ENCODE results near the gene ADO. TPM values are rescaled to one million over a fixed set of nuclear protein-coding genes. Genes with fewer than 3 reads are reported as not detected.
A peak's percentile ranks its signal among the peaks of the same experiment; 100 is the strongest.

Gene ADO
- total and polyA plus RNA-seq, 2 of the 4 experiments (the other 2 are of a cell fraction): 8.0 to 8.1 TPM

DNA sequence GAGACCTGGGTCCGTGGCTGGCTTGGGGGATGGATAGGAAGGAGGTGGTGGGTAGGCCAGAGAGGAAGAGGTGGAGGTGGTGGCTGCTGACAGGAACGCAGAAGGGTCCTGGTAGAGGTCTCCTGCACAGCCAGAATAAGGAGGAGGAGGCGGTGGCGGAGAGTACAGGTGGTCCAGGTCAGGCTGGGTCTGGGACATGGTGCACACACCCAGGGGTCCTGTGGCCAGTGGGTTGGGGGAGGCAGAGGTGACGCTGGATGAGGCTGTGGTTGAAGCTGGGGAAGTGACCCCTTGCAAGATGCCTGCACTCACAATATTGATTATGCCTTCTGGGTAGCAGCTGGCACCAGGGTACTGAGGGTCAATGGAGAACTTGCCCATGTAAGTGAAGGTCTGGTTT lies 9.5 kb downstream of the ADO start:
- no peak overlapping the region for H2BK5ac ChIP-seq (ENCODE audit: low read depth, low read length, poor library complexity, severe bottlenecking)
- in situ Hi-C loops (cut with MboI; ENCODE audit: low sequenced_read_pairs) (loop anchor here (5.0 to 25.0 kb wide), 4 partner anchors 202 to 777 kb away; partner anchors contain the start of gene RTKN2), intact Hi-C loops (cut with micrococcal nuclease) (loop anchor here (5.0 kb wide), 1 partner anchor 333 kb away; no protein-coding TSS in a partner anchor), dilution Hi-C loops (cut with HindIII; ENCODE audit: low sequenced_read_pairs, unreplicated experiment) (no loop called here)
- no peaks in the 10 kb centered on the region for H3K9me1 ChIP-seq (ENCODE audit: insufficient read depth, low read length)
- H3K79me1 ChIP-seq (ENCODE audit: low read depth in 1 of 2, low read length in 2 of 2): no peaks in the 10 kb centered on the region; a peak in 1 of 4 replicates
- H3K18ac ChIP-seq (ENCODE audit: low read depth, low read length): no peak overlapping the region
- H3K56ac ChIP-seq (ENCODE audit: extremely low read depth, insufficient read depth, low read length): no peak overlapping the region
- H4K20me1 ChIP-seq (ENCODE audit: insufficient read depth, low read length): peaks cover 14% of the 10 kb centered on the region
- ChIA-PET CTCF (interaction anchor here (0.8 kb wide), 1 partner anchor 204 kb away, joined by 4 read pairs; no protein-coding TSS in a partner anchor), POLR2A (ENCODE audit: unreplicated experiment) (no interaction called here)
- H3K9me3 ChIP-seq (ENCODE audit: control insufficient read depth, insufficient read depth, low read length): no peaks in the 10 kb centered on the region
- H3K4me2 ChIP-seq (ENCODE audit: low read depth, low read length): no peak overlapping the region
- BruUV-seq (replicated peaks): no TSS peak
- DNase-seq: no peak
- H2BK120ac ChIP-seq (ENCODE audit: low read depth, low read length): no peak overlapping the region
- no peak overlapping the region for H2BK15ac ChIP-seq (ENCODE audit: low read depth, low read length)
- peaks cover 7% of the 10 kb centered on the region; the same call in 1 of the 2 replicates for H3K4me1 ChIP-seq (ENCODE audit: control insufficient read depth, insufficient read depth, low read length)
- H3K23ac ChIP-seq (ENCODE audit: low read depth, low read length): no peak overlapping the region
- H2BK20ac ChIP-seq (ENCODE audit: low read depth, low read length): no peak overlapping the region
- H3K27me3 ChIP-seq (ENCODE audit: control insufficient read depth, insufficient read depth, low read length): peaks cover 29% of the 10 kb centered on the region
- H3K9ac ChIP-seq (ENCODE audit: low read depth, low read length): no peak overlapping the region
- H2AK9ac ChIP-seq (replicated peaks; ENCODE audit: low read depth, low read length, poor library complexity): no peak overlapping the region
- peak overlapping the region; percentile 16; the same call in 1 of the 2 replicates for H2AK5ac ChIP-seq (ENCODE audit: low read depth, low read length)
- no peak overlapping the region for H3K27ac ChIP-seq (ENCODE audit: insufficient read depth, low read length)
- no peak overlapping the region for H4K5ac ChIP-seq (ENCODE audit: low read depth, low read length)
- H2AFZ ChIP-seq (replicated peaks; ENCODE audit: low read length, poor library complexity): no peak overlapping the region
- WGBS, 2 experiments (ENCODE audit: extremely low coverage in 2 of 2, insufficient read length in 1 of 2): 90% methylated on average over 2 of the region's 5 CpGs; no CpG with 5 or more reads in 1 of the 2 experiments
- TF ChIP-seq CEBPB (IDR thresholded peaks at IDR 0.05; ENCODE audit: low read depth, low read length) (no peak), NFE2L2 (IDR thresholded peaks at IDR 0.05; ENCODE audit: low read depth, low read length) (no peak), RFX5 (IDR thresholded peaks at IDR 0.05; ENCODE audit: low read depth, low read length) (no peak), RCOR1 (IDR thresholded peaks at IDR 0.05; ENCODE audit: insufficient replicate concordance, low read length) (no peak), CHD1 (IDR thresholded peaks at IDR 0.05; ENCODE audit: low read depth, low read length) (no peak), MAZ (IDR thresholded peaks at IDR 0.05; ENCODE audit: borderline replicate concordance, low read depth, low read length) (no peak), BHLHE40 (IDR thresholded peaks at IDR 0.05; ENCODE audit: low read depth, low read length) (no peak), FOS (IDR thresholded peaks at IDR 0.05; ENCODE audit: low read depth, low read length) (no peak), SMC3 (IDR thresholded peaks at IDR 0.05; ENCODE audit: low read depth, low read length) (no peak), RAD21 (IDR thresholded peaks at IDR 0.05; ENCODE audit: low read length) (no peak), MAFK (IDR thresholded peaks at IDR 0.05; ENCODE audit: low read depth, low read length) (no peak), POLR2A (IDR thresholded peaks at IDR 0.05; ENCODE audit: low read depth, low read length) (no peak), MXI1 (IDR thresholded peaks at IDR 0.05; ENCODE audit: borderline replicate concordance, low read depth, low read length) (no peak)
- TF ChIP-seq, protein P1, sequence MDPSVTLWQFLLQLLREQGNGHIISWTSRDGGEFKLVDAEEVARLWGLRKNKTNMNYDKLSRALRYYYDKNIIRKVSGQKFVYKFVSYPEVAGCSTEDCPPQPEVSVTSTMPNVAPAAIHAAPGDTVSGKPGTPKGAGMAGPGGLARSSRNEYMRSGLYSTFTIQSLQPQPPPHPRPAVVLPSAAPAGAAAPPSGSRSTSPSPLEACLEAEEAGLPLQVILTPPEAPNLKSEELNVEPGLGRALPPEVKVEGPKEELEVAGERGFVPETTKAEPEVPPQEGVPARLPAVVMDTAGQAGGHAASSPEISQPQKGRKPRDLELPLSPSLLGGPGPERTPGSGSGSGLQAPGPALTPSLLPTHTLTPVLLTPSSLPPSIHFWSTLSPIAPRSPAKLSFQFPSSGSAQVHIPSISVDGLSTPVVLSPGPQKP (IDR thresholded peaks at IDR 0.05; ENCODE audit: borderline replicate concordance, low read depth, low read length): no peak
- TF ChIP-seq, protein P2, sequence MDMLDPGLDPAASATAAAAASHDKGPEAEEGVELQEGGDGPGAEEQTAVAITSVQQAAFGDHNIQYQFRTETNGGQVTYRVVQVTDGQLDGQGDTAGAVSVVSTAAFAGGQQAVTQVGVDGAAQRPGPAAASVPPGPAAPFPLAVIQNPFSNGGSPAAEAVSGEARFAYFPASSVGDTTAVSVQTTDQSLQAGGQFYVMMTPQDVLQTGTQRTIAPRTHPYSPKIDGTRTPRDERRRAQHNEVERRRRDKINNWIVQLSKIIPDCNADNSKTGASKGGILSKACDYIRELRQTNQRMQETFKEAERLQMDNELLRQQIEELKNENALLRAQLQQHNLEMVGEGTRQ (IDR thresholded peaks at IDR 0.05; ENCODE audit: low read depth, low read length): no peak
- TF ChIP-seq, protein P3, sequence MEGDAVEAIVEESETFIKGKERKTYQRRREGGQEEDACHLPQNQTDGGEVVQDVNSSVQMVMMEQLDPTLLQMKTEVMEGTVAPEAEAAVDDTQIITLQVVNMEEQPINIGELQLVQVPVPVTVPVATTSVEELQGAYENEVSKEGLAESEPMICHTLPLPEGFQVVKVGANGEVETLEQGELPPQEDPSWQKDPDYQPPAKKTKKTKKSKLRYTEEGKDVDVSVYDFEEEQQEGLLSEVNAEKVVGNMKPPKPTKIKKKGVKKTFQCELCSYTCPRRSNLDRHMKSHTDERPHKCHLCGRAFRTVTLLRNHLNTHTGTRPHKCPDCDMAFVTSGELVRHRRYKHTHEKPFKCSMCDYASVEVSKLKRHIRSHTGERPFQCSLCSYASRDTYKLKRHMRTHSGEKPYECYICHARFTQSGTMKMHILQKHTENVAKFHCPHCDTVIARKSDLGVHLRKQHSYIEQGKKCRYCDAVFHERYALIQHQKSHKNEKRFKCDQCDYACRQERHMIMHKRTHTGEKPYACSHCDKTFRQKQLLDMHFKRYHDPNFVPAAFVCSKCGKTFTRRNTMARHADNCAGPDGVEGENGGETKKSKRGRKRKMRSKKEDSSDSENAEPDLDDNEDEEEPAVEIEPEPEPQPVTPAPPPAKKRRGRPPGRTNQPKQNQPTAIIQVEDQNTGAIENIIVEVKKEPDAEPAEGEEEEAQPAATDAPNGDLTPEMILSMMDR (conservative IDR thresholded peaks at IDR 0.05; ENCODE audit: low read depth, low read length): no peak
- H3K36me3 ChIP-seq (ENCODE audit: control insufficient read depth, insufficient read depth, low read length): no peaks in the 10 kb centered on the region
- no peak overlapping the region for H4K8ac ChIP-seq (ENCODE audit: low read depth in 2 of 2, low read length in 2 of 2)
- no peak overlapping the region for H4K91ac ChIP-seq (ENCODE audit: insufficient read depth, low read depth, low read length)
- no peak overlapping the region for H3K4ac ChIP-seq (ENCODE audit: low read depth, low read length)
- H3K14ac ChIP-seq (replicated peaks; ENCODE audit: low read depth, low read length): no peak overlapping the region
- H3K4me3 ChIP-seq (ENCODE audit: insufficient read depth, low read depth, low read length): no peak overlapping the region
- no peak for ATAC-seq (ENCODE audit: low read depth)

Data from IMR-90 (cell line).